Measurements from ENCODE around the gene SYT2. TPM values are rescaled to one million over a fixed set of nuclear protein-coding genes. Genes with fewer than 3 reads are reported as not detected.

SYT2 gene
- total and polyA plus RNA-seq, 4 donors, result 0.01 to 0.23 (median 0.03) TPM

GRCh38 chr1:202742496-202742895, 32.2 kb upstream of the SYT2 start:
- WGBS, 2 donors, result 58 to 90% methylated on average over 6 of the region's 6 CpGs
- peaks cover 0 to 4% (median 0%) of the 10 kb centered on the region in 4 donors for H3K9me3 ChIP-seq (ENCODE audit: control insufficient read depth in 4 of 4, insufficient read depth in 3 of 4, low read length in 3 of 4)
- TF ChIP-seq CTCF (IDR thresholded peaks at IDR 0.05; ENCODE audit: control extremely low read depth, extremely low read depth), result no peak

GRCh38 chr1:202733251-202733650, 23.0 kb upstream of the SYT2 start:
- DNase-seq, result no peak
- no peaks in the 10 kb centered on the region for H3K4me1 ChIP-seq (ENCODE audit: control insufficient read depth in 5 of 5, insufficient read depth in 5 of 5, low read length in 5 of 5)
- no peaks in the 10 kb centered on the region for H3K9me3 ChIP-seq (ENCODE audit: control insufficient read depth in 4 of 4, insufficient read depth in 3 of 4, low read length in 3 of 4)
- no peak overlapping the region for H3K4me3 ChIP-seq
- ATAC-seq (ENCODE audit: insufficient read depth, low FRiP score), result no peak
- WGBS, 2 donors, result 96 to 98% methylated on average over 10 of the region's 10 CpGs
- no peaks in the 10 kb centered on the region for H3K27me3 ChIP-seq (ENCODE audit: control insufficient read depth in 3 of 3, insufficient read depth in 3 of 3, low read length in 2 of 3)
- TF ChIP-seq CTCF (IDR thresholded peaks at IDR 0.05; ENCODE audit: control extremely low read depth, extremely low read depth), result no peak
- H3K27ac ChIP-seq (ENCODE audit: low read depth in 1 of 2, low read length in 1 of 2), result no peak overlapping the region
- H3K9ac ChIP-seq (ENCODE audit: insufficient read depth in 1 of 2, low read length in 2 of 2), result no peak overlapping the region
- H3K36me3 ChIP-seq (ENCODE audit: control insufficient read depth in 4 of 4, insufficient read depth in 4 of 4, low read length in 4 of 4), result peaks cover 32 to 64% (median 50%) of the 10 kb centered on the region in 4 donors

More at GRCh38 chr1:202742496-202742895, 32.2 kb upstream of the SYT2 start:
- no peaks in the 10 kb centered on the region for H3K27me3 ChIP-seq (ENCODE audit: control insufficient read depth in 3 of 3, insufficient read depth in 3 of 3, low read length in 2 of 3)
- H3K4me3 ChIP-seq, result no peak overlapping the region
- no peak overlapping the region for H3K9ac ChIP-seq (ENCODE audit: insufficient read depth in 1 of 2, low read length in 2 of 2)
- H3K36me3 ChIP-seq (ENCODE audit: control insufficient read depth in 4 of 4, insufficient read depth in 4 of 4, low read length in 4 of 4), result peaks cover 16 to 40% (median 29%) of the 10 kb centered on the region in 4 donors
- H3K4me1 ChIP-seq (ENCODE audit: control insufficient read depth in 5 of 5, insufficient read depth in 5 of 5, low read length in 5 of 5), result no peaks in the 10 kb centered on the region
- DNase-seq (no peak), ATAC-seq (ENCODE audit: insufficient read depth, low FRiP score) (no peak)
- H3K27ac ChIP-seq (ENCODE audit: low read depth in 1 of 2, low read length in 1 of 2), result no peak overlapping the region

GRCh38 chr1:202728951-202729350, 18.7 kb upstream of the SYT2 start:
- ATAC-seq (ENCODE audit: insufficient read depth, low FRiP score) (no peak), DNase-seq (no peak)
- TF ChIP-seq CTCF (IDR thresholded peaks at IDR 0.05; ENCODE audit: control extremely low read depth, extremely low read depth), result no peak
- Histone ChIP-seq H3K36me3 (ENCODE audit: control insufficient read depth in 4 of 4, insufficient read depth in 4 of 4, low read length in 4 of 4) (peaks cover 34 to 64% (median 43%) of the 10 kb centered on the region in 4 donors), H3K4me3 (no peak overlapping the region), H3K27ac (ENCODE audit: low read depth in 1 of 2, low read length in 1 of 2) (no peak overlapping the region), H3K4me1 (ENCODE audit: control insufficient read depth in 5 of 5, insufficient read depth in 5 of 5, low read length in 5 of 5) (no peaks in the 10 kb centered on the region), H3K27me3 (ENCODE audit: control insufficient read depth in 3 of 3, insufficient read depth in 3 of 3, low read length in 2 of 3) (no peaks in the 10 kb centered on the region), H3K9ac (ENCODE audit: insufficient read depth in 1 of 2, low read length in 2 of 2) (no peak overlapping the region), H3K9me3 (ENCODE audit: control insufficient read depth in 4 of 4, insufficient read depth in 3 of 4, low read length in 3 of 4) (no peaks in the 10 kb centered on the region)
- 95 to 96% methylated on average over 4 of the region's 4 CpGs for WGBS, 2 donors

GRCh38 chr1:202725526-202725925, 15.3 kb upstream of the SYT2 start:
- Histone ChIP-seq H3K36me3 (ENCODE audit: control insufficient read depth in 4 of 4, insufficient read depth in 4 of 4, low read length in 4 of 4) (peaks cover 14 to 38% (median 24%) of the 10 kb centered on the region in 4 donors), H3K27ac (ENCODE audit: low read depth in 1 of 2, low read length in 1 of 2) (no peak overlapping the region), H3K27me3 (ENCODE audit: control insufficient read depth in 3 of 3, insufficient read depth in 3 of 3, low read length in 2 of 3) (no peaks in the 10 kb centered on the region), H3K4me3 (no peak overlapping the region), H3K4me1 (ENCODE audit: control insufficient read depth in 5 of 5, insufficient read depth in 5 of 5, low read length in 5 of 5) (no peaks in the 10 kb centered on the region), H3K9me3 (ENCODE audit: control insufficient read depth in 4 of 4, insufficient read depth in 3 of 4, low read length in 3 of 4) (no peaks in the 10 kb centered on the region), H3K9ac (ENCODE audit: insufficient read depth in 1 of 2, low read length in 2 of 2) (no peak overlapping the region)
- TF ChIP-seq CTCF (IDR thresholded peaks at IDR 0.05; ENCODE audit: control extremely low read depth, extremely low read depth), result no peak
- WGBS, 2 donors, result 94 to 97% methylated on average over 3 of the region's 3 CpGs
- no peak for ATAC-seq (ENCODE audit: insufficient read depth, low FRiP score)
- DNase-seq, result no peak

Measured in lung (tissue), 12 donors.